ENCODE results near the gene CNTN2. TPM values are rescaled to one million over a fixed set of nuclear protein-coding genes. Genes with fewer than 3 reads are reported as not detected.

The CNTN2 gene
- total RNA-seq, 1 experiment from 2014 or later = not detected

DNA sequence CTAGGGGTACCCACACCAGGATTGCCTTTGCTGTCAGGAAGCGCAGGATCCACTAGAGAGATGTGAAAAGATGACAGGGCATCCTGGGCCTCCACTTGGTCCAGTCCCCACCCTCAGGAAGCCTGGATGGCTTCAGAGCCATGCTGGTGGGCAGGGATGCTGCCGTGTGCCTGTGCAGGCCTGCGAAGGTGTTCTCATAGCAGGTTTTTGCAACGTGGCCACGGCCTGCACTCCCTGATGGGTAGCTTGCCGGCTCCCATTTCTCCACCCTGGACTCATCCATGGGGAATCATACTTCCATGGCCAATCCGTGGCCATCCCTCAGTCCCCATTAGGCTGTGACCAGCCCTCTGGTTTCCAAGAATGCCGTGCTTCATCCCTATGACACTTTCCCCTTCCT lies 34.1 kb upstream of the CNTN2 start:
- intact Hi-C loops (cut with micrococcal nuclease; ENCODE audit: unreplicated experiment) = no loop called here

DNA sequence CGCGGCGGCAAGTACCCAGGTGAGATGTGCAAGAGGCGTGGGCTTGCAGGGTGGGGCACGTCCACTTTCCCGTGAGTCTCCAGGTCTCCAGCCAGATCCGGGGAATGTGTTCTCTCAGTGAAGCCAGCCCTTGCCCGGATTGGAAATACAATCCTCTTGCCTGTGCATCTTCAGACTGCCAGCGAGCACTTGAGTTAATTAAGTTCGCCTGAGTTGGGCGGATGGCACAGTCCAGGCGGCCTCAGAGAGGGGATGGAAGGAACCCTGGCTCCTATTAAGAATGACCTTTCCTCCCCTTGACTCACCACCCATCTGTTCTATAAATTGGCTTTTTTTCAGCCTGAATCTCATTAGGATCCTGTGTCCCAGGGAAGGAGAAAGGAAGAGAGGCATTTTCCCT lies 33.3 kb upstream of the CNTN2 start:
- ChIA-PET POLR2A (no interaction called here), CTCF (no interaction called here)
- in situ Hi-C loops (cut with HindIII; ENCODE audit: low pct_unique_long_range_greater_than_20kb, low sequenced_read_pairs) = no loop called here
- TF ChIP-seq SIN3A (IDR thresholded peaks at IDR 0.05; ENCODE audit: borderline replicate concordance, insufficient read depth, low read depth, low read length) (no peak), POLR2AphosphoS5 (IDR thresholded peaks at IDR 0.05; ENCODE audit: low read depth, low read length) (no peak), TCF7L2 (IDR thresholded peaks at IDR 0.05; ENCODE audit: low read depth, low read length) (no peak)
- TF ChIP-seq, protein P1, sequence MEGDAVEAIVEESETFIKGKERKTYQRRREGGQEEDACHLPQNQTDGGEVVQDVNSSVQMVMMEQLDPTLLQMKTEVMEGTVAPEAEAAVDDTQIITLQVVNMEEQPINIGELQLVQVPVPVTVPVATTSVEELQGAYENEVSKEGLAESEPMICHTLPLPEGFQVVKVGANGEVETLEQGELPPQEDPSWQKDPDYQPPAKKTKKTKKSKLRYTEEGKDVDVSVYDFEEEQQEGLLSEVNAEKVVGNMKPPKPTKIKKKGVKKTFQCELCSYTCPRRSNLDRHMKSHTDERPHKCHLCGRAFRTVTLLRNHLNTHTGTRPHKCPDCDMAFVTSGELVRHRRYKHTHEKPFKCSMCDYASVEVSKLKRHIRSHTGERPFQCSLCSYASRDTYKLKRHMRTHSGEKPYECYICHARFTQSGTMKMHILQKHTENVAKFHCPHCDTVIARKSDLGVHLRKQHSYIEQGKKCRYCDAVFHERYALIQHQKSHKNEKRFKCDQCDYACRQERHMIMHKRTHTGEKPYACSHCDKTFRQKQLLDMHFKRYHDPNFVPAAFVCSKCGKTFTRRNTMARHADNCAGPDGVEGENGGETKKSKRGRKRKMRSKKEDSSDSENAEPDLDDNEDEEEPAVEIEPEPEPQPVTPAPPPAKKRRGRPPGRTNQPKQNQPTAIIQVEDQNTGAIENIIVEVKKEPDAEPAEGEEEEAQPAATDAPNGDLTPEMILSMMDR (IDR thresholded peaks at IDR 0.05) = no peak
- TF ChIP-seq, protein P2, sequence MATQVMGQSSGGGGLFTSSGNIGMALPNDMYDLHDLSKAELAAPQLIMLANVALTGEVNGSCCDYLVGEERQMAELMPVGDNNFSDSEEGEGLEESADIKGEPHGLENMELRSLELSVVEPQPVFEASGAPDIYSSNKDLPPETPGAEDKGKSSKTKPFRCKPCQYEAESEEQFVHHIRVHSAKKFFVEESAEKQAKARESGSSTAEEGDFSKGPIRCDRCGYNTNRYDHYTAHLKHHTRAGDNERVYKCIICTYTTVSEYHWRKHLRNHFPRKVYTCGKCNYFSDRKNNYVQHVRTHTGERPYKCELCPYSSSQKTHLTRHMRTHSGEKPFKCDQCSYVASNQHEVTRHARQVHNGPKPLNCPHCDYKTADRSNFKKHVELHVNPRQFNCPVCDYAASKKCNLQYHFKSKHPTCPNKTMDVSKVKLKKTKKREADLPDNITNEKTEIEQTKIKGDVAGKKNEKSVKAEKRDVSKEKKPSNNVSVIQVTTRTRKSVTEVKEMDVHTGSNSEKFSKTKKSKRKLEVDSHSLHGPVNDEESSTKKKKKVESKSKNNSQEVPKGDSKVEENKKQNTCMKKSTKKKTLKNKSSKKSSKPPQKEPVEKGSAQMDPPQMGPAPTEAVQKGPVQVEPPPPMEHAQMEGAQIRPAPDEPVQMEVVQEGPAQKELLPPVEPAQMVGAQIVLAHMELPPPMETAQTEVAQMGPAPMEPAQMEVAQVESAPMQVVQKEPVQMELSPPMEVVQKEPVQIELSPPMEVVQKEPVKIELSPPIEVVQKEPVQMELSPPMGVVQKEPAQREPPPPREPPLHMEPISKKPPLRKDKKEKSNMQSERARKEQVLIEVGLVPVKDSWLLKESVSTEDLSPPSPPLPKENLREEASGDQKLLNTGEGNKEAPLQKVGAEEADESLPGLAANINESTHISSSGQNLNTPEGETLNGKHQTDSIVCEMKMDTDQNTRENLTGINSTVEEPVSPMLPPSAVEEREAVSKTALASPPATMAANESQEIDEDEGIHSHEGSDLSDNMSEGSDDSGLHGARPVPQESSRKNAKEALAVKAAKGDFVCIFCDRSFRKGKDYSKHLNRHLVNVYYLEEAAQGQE (IDR thresholded peaks at IDR 0.05; ENCODE audit: insufficient read depth in 1 of 2, low read depth in 2 of 2, low read length in 1 of 2) = no peak
- H3K27me3 ChIP-seq (ENCODE audit: control insufficient read depth, insufficient read depth, low read length) = no peaks in the 10 kb centered on the region; the same call in 1 of the 2 replicates
- H3K27ac ChIP-seq (ENCODE audit: low read length) = no peak overlapping the region
- intact Hi-C loops (cut with micrococcal nuclease; ENCODE audit: unreplicated experiment) = no loop called here
- no peaks in the 10 kb centered on the region for H3K36me3 ChIP-seq (ENCODE audit: control insufficient read depth, insufficient read depth, low read length)
- DNase-seq (ENCODE audit: low read depth, low spot score) = no peak
- H3K4me1 ChIP-seq (ENCODE audit: control insufficient read depth, insufficient read depth, low read length) = no peaks in the 10 kb centered on the region
- no peaks in the 10 kb centered on the region for H3K9me3 ChIP-seq (ENCODE audit: control insufficient read depth, insufficient read depth, low read depth, low read length)
- no peak for ATAC-seq
- no TSS peak for BruUV-seq (replicated peaks)
- H3K4me3 ChIP-seq (ENCODE audit: low read depth in 2 of 2, low read length in 2 of 2) = no peak overlapping the region

More for the DNA sequence above, 34.1 kb upstream of the CNTN2 start:
- H3K9me3 ChIP-seq (ENCODE audit: control insufficient read depth, insufficient read depth, low read depth, low read length) = no peaks in the 10 kb centered on the region
- no peak overlapping the region for H3K27ac ChIP-seq (ENCODE audit: low read length)
- POLR2A ChIA-PET = no interaction called here
- H3K36me3 ChIP-seq (ENCODE audit: control insufficient read depth, insufficient read depth, low read length) = no peaks in the 10 kb centered on the region
- no TSS peak for BruUV-seq (replicated peaks)
- H3K4me3 ChIP-seq (ENCODE audit: low read depth in 2 of 2, low read length in 2 of 2) = no peak overlapping the region
- TF ChIP-seq TCF7L2 (IDR thresholded peaks at IDR 0.05; ENCODE audit: low read depth, low read length) (no peak), SIN3A (IDR thresholded peaks at IDR 0.05; ENCODE audit: borderline replicate concordance, insufficient read depth, low read depth, low read length) (no peak), POLR2AphosphoS5 (IDR thresholded peaks at IDR 0.05; ENCODE audit: low read depth, low read length) (no peak)
- TF ChIP-seq, protein P2 (IDR thresholded peaks at IDR 0.05; ENCODE audit: insufficient read depth in 1 of 2, low read depth in 2 of 2, low read length in 1 of 2) = no peak
- TF ChIP-seq, protein P1 (IDR thresholded peaks at IDR 0.05) = no peak
- ATAC-seq = no peak
- in situ Hi-C loops (cut with HindIII; ENCODE audit: low pct_unique_long_range_greater_than_20kb, low sequenced_read_pairs) = no loop called here
- CTCF ChIA-PET = no interaction called here
- no peak for DNase-seq (ENCODE audit: low read depth, low spot score)
- H3K27me3 ChIP-seq (ENCODE audit: control insufficient read depth, insufficient read depth, low read length) = no peaks in the 10 kb centered on the region; the same call in 1 of the 2 replicates
- H3K4me1 ChIP-seq (ENCODE audit: control insufficient read depth, insufficient read depth, low read length) = no peaks in the 10 kb centered on the region

All from Panc1 (cell line).